Endodermal cell (in vitro differentiated cells): ENCODE measurements around the gene GALM. TPM values are rescaled to one million over a fixed set of nuclear protein-coding genes. Genes with fewer than 3 reads are reported as not detected.
"Not testable (repeated sequence)": the region's sequence is repeated elsewhere in the genome, so short reads cannot be mapped to it uniquely, and the experiment has no call there.

ENCODE experiments used
- DNase-seq: peaks from one replicate; pipeline ENCODE4 v3.0.0-alpha.2; 2017
- H3K27ac ChIP-seq: 2 replicates; pipeline ENCODE4 v1.5.1; 2013; ENCODE audit warnings: mild to moderate bottlenecking, low read depth, low read length, moderate library complexity
- H3K27me3 ChIP-seq: 2 replicates; pipeline ENCODE4 v1.6.1; 2013; ENCODE audit warnings: mild to moderate bottlenecking, low read length, moderate library complexity; ENCODE audit not compliant: insufficient read depth, control insufficient read depth, poor library complexity, severe bottlenecking
- H3K36me3 ChIP-seq: 2 replicates; pipeline ENCODE4 v1.7.0; 2013; ENCODE audit warnings: mild to moderate bottlenecking, low read length, moderate library complexity; ENCODE audit not compliant: control insufficient read depth, insufficient read depth
- H3K4me1 ChIP-seq: one replicate; pipeline ENCODE4 v1.7.0; 2013; ENCODE audit warnings: low read length; ENCODE audit not compliant: control insufficient read depth, insufficient read depth
- H3K4me3 ChIP-seq: 2 replicates; pipeline ENCODE4 v1.5.1; 2013; ENCODE audit warnings: mild to moderate bottlenecking, low read length, moderate library complexity
- H3K9ac ChIP-seq: 2 replicates; pipeline ENCODE4 v1.6.1; 2013; ENCODE audit warnings: mild to moderate bottlenecking, low read length, moderate library complexity; ENCODE audit not compliant: poor library complexity, severe bottlenecking; ENCODE audit errors: extremely low read depth
- H3K9me3 ChIP-seq: 2 replicates; pipeline ENCODE4 v1.6.1; 2013; ENCODE audit warnings: mild to moderate bottlenecking, low read length, moderate library complexity; ENCODE audit not compliant: control insufficient read depth
- H3K27ac Mint-ChIP-seq: 2 replicates; pipeline ENCODE4 v1.8.0; 2020; ENCODE audit warnings: mixed read lengths
- H3K27me3 Mint-ChIP-seq: 2 replicates; pipeline ENCODE4 v1.8.0; 2021; ENCODE audit warnings: mild to moderate bottlenecking, mixed read lengths; ENCODE audit not compliant: insufficient read depth
- H3K36me3 Mint-ChIP-seq: 2 replicates; pipeline ENCODE4 v1.8.0; 2020; ENCODE audit warnings: low read depth, mixed read lengths
- H3K4me1 Mint-ChIP-seq: 2 replicates; pipeline ENCODE4 v1.8.0; 2020; ENCODE audit warnings: mixed read lengths
- H3K4me3 Mint-ChIP-seq: 2 replicates; pipeline ENCODE4 v1.8.0; 2020; ENCODE audit warnings: mild to moderate bottlenecking, moderate library complexity, mixed read lengths
- H3K9me3 Mint-ChIP-seq: 2 replicates; pipeline ENCODE4 v1.8.0; 2020; ENCODE audit warnings: mild to moderate bottlenecking, mixed read lengths
- WGBS, 2 experiments: methylation state at CpG; one replicate each; pipeline versions ENCODE4 v1.1.5 to v1.1.7; 2013; ENCODE audit warnings: missing lambda C conversion rate in 2 of 2, mixed read lengths in 1 of 2; ENCODE audit not compliant: insufficient coverage in 1 of 2, insufficient read length in 1 of 2; 5-methylcytosine and 5-hydroxymethylcytosine counted together
- total RNA-seq, 2 donors: library from RNA; stranded (reverse); fragmentation: NEBNext Ultra II Directional in 1 of 2; extraction: Animal tissue kit (Norgen Biotek cat#: 25700) in 1 of 2; gene quantifications; 2 replicates in 1 of 2; 3 replicates in 1 of 2; pipeline ENCODE4 v1.2.1, GENCODE V29; 2021
- TF ChIP-seq, protein P1 (sequence below): fragments of 200-600 bp; sonication (generic); conservative IDR thresholded peaks from 2 replicates; pipeline ENCODE4 v1.5.0; 2021; ENCODE audit warnings: antibody characterized with exemption, mild to moderate bottlenecking

Gene GALM
- total RNA-seq, 2 donors from 2014 or later, result 14.2 to 16.2 TPM

- no peaks in the 10 kb centered on the region for H3K27me3 Mint-ChIP-seq
- peaks cover 31% of the 10 kb centered on the region for H3K36me3 ChIP-seq
- peaks cover 37% of the 10 kb centered on the region for H3K36me3 Mint-ChIP-seq
- peak overlapping the region; percentile 99 for H3K9ac ChIP-seq
- 14 to 16% methylated on average over 14 to 18 of the region's 18 CpGs for WGBS, 2 experiments
- H3K9me3 ChIP-seq, result no peaks in the 10 kb centered on the region
- peak overlapping the region; percentile 100 for H3K27ac Mint-ChIP-seq
- peaks cover 4% of the 10 kb centered on the region for H3K4me1 ChIP-seq
- TF ChIP-seq, protein P1, sequence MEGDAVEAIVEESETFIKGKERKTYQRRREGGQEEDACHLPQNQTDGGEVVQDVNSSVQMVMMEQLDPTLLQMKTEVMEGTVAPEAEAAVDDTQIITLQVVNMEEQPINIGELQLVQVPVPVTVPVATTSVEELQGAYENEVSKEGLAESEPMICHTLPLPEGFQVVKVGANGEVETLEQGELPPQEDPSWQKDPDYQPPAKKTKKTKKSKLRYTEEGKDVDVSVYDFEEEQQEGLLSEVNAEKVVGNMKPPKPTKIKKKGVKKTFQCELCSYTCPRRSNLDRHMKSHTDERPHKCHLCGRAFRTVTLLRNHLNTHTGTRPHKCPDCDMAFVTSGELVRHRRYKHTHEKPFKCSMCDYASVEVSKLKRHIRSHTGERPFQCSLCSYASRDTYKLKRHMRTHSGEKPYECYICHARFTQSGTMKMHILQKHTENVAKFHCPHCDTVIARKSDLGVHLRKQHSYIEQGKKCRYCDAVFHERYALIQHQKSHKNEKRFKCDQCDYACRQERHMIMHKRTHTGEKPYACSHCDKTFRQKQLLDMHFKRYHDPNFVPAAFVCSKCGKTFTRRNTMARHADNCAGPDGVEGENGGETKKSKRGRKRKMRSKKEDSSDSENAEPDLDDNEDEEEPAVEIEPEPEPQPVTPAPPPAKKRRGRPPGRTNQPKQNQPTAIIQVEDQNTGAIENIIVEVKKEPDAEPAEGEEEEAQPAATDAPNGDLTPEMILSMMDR, result no peak
- H3K4me3 Mint-ChIP-seq, result peak overlapping the region; percentile 100
- H3K9me3 Mint-ChIP-seq, result peaks cover 5% of the 10 kb centered on the region
- H3K4me3 ChIP-seq, result peak overlapping the region; percentile 99
- H3K27ac ChIP-seq, result peak overlapping the region; percentile 96
- no peaks in the 10 kb centered on the region for H3K27me3 ChIP-seq
- H3K4me1 Mint-ChIP-seq, result peaks cover 34% of the 10 kb centered on the region
- DNase-seq, result no peak
These were observed 85.9 kb downstream of the GALM start for GRCh38 chr2:38751596-38752410.

- DNase-seq, result no peak
- no peak overlapping the region for H3K27ac Mint-ChIP-seq
- Histone ChIP-seq H3K27me3 (no peaks in the 10 kb centered on the region), H3K4me1 (peaks cover 4% of the 10 kb centered on the region), H3K9me3 (no peaks in the 10 kb centered on the region), H3K9ac (no peak overlapping the region), H3K27ac (no peak overlapping the region), H3K36me3 (peaks cover 9% of the 10 kb centered on the region), H3K4me3 (no peak overlapping the region)
- H3K9me3 Mint-ChIP-seq, result peaks cover 5% of the 10 kb centered on the region
- H3K36me3 Mint-ChIP-seq, result peaks cover 15% of the 10 kb centered on the region
- no peak overlapping the region for H3K4me3 Mint-ChIP-seq
- H3K4me1 Mint-ChIP-seq, result peaks cover 14% of the 10 kb centered on the region
- H3K27me3 Mint-ChIP-seq, result no peaks in the 10 kb centered on the region
- TF ChIP-seq, protein P1, result no peak
These were observed 88.1 kb downstream of the GALM start for GRCh38 chr2:38754049-38754448.

- Histone ChIP-seq H3K27ac (no peak overlapping the region), H3K4me1 (peaks cover 4% of the 10 kb centered on the region), H3K27me3 (no peaks in the 10 kb centered on the region), H3K4me3 (no peak overlapping the region), H3K9me3 (no peaks in the 10 kb centered on the region), H3K36me3 (peaks cover 5% of the 10 kb centered on the region), H3K9ac (no peak overlapping the region)
- H3K4me1 Mint-ChIP-seq, result peaks cover 11% of the 10 kb centered on the region
- H3K27me3 Mint-ChIP-seq, result no peaks in the 10 kb centered on the region
- H3K27ac Mint-ChIP-seq, result no peak overlapping the region
- DNase-seq, result no peak
- H3K36me3 Mint-ChIP-seq, result peaks cover 12% of the 10 kb centered on the region
- TF ChIP-seq, protein P1, result no peak
- no peak overlapping the region for H3K4me3 Mint-ChIP-seq
- peaks cover 5% of the 10 kb centered on the region for H3K9me3 Mint-ChIP-seq
- 100% methylated on average over 2 of the region's 3 CpGs; no CpG with 5 or more reads in 1 of the 2 experiments for WGBS, 2 experiments
These were observed 88.6 kb downstream of the GALM start for GRCh38 chr2:38754506-38754905.

GRCh38 chr2:38755891-38756290, 90.0 kb downstream of the GALM start:
- not testable (repeated sequence) for H3K27me3 ChIP-seq, H3K4me1 Mint-ChIP-seq, H3K4me3 Mint-ChIP-seq, H3K4me3 ChIP-seq, H3K4me1 ChIP-seq, H3K36me3 Mint-ChIP-seq, H3K27me3 Mint-ChIP-seq, H3K27ac Mint-ChIP-seq, H3K9ac ChIP-seq, H3K27ac ChIP-seq, DNase-seq, H3K9me3 Mint-ChIP-seq, H3K36me3 ChIP-seq, H3K9me3 ChIP-seq
- WGBS, 2 experiments, result 95% methylated on average over 31 of the region's 31 CpGs; no CpG with 5 or more reads in 1 of the 2 experiments
